Measurements from ENCODE around the gene PPIP5K2. TPM values are rescaled to one million over a fixed set of nuclear protein-coding genes. Genes with fewer than 3 reads are reported as not detected.

Gene PPIP5K2
- total and polyA plus RNA-seq, 2 of the 8 experiments (the other 6 are each of a cell fraction or from before 2014, with no cell fraction given), result 14.8 to 46.6 TPM

- 100% methylated on average over 1 of the region's 1 CpG; no CpG with 5 or more reads in 1 of the 2 experiments for WGBS, 2 experiments (ENCODE audit: extremely low coverage in 1 of 2, insufficient coverage in 1 of 2, insufficient read length in 1 of 2, insufficient replicate concordance in 2 of 2, low coverage in 1 of 2, low lambda C conversion rate in 2 of 2, missing lambda C conversion rate in 1 of 2)
- no peak for TF ChIP-seq SRF (IDR thresholded peaks at IDR 0.05; ENCODE audit: low read depth, low read length)
- TF ChIP-seq GTF2F1 (IDR thresholded peaks at IDR 0.05; ENCODE audit: borderline replicate concordance, low read depth, low read length), result no peak
- TF ChIP-seq CHD2 (IDR thresholded peaks at IDR 0.05; ENCODE audit: low read length), result no peak
Measured at GRCh38 chr5:103207011-103207410, 86.9 kb downstream of the PPIP5K2 start.

More at GRCh38 chr5:103207011-103207410, 86.9 kb downstream of the PPIP5K2 start:
- POLR2A ChIA-PET (ENCODE audit: partially characterized antibody), result no interaction called here
- Histone ChIP-seq H2BK20ac (ENCODE audit: low read length) (no peak overlapping the region), H3K4me1 (replicated peaks in 1 of 4; ENCODE audit: control insufficient read depth in 3 of 4, insufficient read depth in 4 of 4, low read length in 3 of 4) (no peaks in the 10 kb centered on the region), H3K4ac (replicated peaks; ENCODE audit: insufficient read length, low read depth, low read length) (no peak overlapping the region), H2BK15ac (ENCODE audit: low read length) (no peak overlapping the region), H2BK120ac (replicated peaks; ENCODE audit: low read depth, low read length) (no peak overlapping the region), H3K36me3 (ENCODE audit: control insufficient read depth in 2 of 4, insufficient read depth in 4 of 4, low read length in 3 of 4) (no peaks in the 10 kb centered on the region), H3K27ac (ENCODE audit: low read depth, low read length) (no peak overlapping the region), H3K56ac (replicated peaks; ENCODE audit: insufficient read length, low read depth, low read length) (no peak overlapping the region), H4K5ac (ENCODE audit: insufficient read length, low read depth, low read length) (no peak overlapping the region), H3K14ac (ENCODE audit: insufficient read length) (no peak overlapping the region), H2AK5ac (ENCODE audit: low read depth, low read length) (no peak overlapping the region), H3K4me2 (ENCODE audit: insufficient read depth in 1 of 2, low read depth in 2 of 2, low read length in 2 of 2) (no peak overlapping the region), H2AFZ (ENCODE audit: low read length) (no peak overlapping the region), H3K23me2 (ENCODE audit: low read depth, low read length) (no peaks in the 10 kb centered on the region), H3K9ac (replicated peaks in 1 of 4; ENCODE audit: extremely low read depth in 1 of 4, low read depth in 3 of 4, low read length in 3 of 4) (no peak overlapping the region), H3K18ac (ENCODE audit: extremely low read depth, low read length) (no peak overlapping the region), H2BK12ac (ENCODE audit: low read depth, low read length) (no peak overlapping the region), H3K79me1 (ENCODE audit: low read depth, low read length) (no peaks in the 10 kb centered on the region), H3K27me3 (replicated peaks in 1 of 4; ENCODE audit: control insufficient read depth in 3 of 4, extremely low read depth in 1 of 4, insufficient read depth in 3 of 4, low read length in 3 of 4) (no peaks in the 10 kb centered on the region), H3K4me3 (ENCODE audit: extremely low read depth in 1 of 4, insufficient read depth in 2 of 4, low read depth in 3 of 4, low read length in 4 of 4) (no peak overlapping the region), H3K79me2 (ENCODE audit: control insufficient read depth in 1 of 2, insufficient read depth in 2 of 2, low read length in 2 of 2) (no peaks in the 10 kb centered on the region), H3K9me3 (ENCODE audit: insufficient read depth in 2 of 2, low read depth in 1 of 2, low read length in 1 of 2) (no peaks in the 10 kb centered on the region), H4K91ac (replicated peaks; ENCODE audit: insufficient read length, low read length) (no peak overlapping the region), H3K23ac (ENCODE audit: insufficient read length) (no peak overlapping the region), H2BK5ac (ENCODE audit: low read depth, low read length) (no peak overlapping the region), H4K20me1 (replicated peaks in 1 of 2; ENCODE audit: control insufficient read depth in 1 of 2, insufficient read depth in 2 of 2, low read length in 2 of 2) (no peaks in the 10 kb centered on the region), H4K8ac (ENCODE audit: extremely low read depth, insufficient read depth, low read length) (no peak overlapping the region)
- DNase-seq (ENCODE audit: low read depth in 1 of 2, low spot score in 2 of 2) (no peak), FAIRE-seq (no peak)
- CTCF ChIA-PET (ENCODE audit: partially characterized antibody), result interaction anchor here (1.3 kb wide), 1 partner anchor 18 kb away, joined by 6 read pairs; no protein-coding TSS in a partner anchor

Measured in H1 (cell line).